ENCODE data around the gene HJV. TPM values are rescaled to one million over a fixed set of nuclear protein-coding genes. Genes with fewer than 3 reads are reported as not detected.

HJV gene
- total and polyA plus RNA-seq, 2 of the 4 experiments (the other 2 are of a cell fraction) = not detected

DNA sequence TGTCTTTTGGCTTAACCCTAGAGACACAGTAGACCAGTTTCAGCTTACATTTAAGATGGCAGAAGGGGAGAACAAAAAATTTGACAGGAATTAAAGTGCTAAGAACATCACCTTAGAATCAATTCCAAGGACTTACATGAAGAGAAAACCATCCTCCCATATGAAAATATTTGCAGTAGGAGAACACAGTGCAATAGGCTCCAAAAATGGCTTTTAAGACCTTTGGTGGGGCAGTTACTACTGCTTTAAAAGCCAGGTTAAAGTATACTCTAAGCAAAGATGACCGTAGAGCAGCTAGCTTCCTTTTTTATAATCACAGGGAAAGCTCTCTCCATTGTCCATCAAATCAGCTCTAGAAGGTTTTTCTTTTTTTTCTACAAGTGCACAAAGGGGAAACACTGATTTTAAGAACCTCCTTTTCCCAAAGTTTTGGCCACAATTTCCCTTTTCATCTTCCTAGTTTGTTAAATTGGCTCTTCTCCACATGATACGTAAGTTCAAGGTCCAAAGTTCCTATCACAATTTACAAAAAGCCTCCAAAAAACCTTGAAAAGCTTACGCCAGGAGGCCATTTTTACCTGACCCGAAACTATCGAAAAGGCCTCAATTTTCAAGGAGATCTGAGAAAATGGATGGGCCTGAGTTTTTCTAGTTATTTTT is 28.4 kb downstream of the HJV start:
- Histone ChIP-seq H3K14ac (replicated peaks; ENCODE audit: low read depth, low read length) (no peak overlapping the region), H3K27ac (ENCODE audit: insufficient read depth, low read length) (no peak overlapping the region), H3K9me3 (ENCODE audit: control insufficient read depth, insufficient read depth, low read length) (no peaks in the 10 kb centered on the region), H3K9me1 (ENCODE audit: insufficient read depth, low read length) (peaks cover 9% of the 10 kb centered on the region), H2BK5ac (ENCODE audit: low read depth, low read length, poor library complexity, severe bottlenecking) (no peak overlapping the region), H3K23ac (ENCODE audit: low read depth, low read length) (no peak overlapping the region), H2AK5ac (ENCODE audit: low read depth, low read length) (no peak overlapping the region), H2BK120ac (ENCODE audit: low read depth, low read length) (no peak overlapping the region), H2BK15ac (ENCODE audit: low read depth, low read length) (no peak overlapping the region), H2AFZ (replicated peaks; ENCODE audit: low read length, poor library complexity) (no peak overlapping the region), H3K4ac (ENCODE audit: low read depth, low read length) (no peak overlapping the region), H3K9ac (ENCODE audit: low read depth, low read length) (no peak overlapping the region; the same call in 1 of the 2 replicates), H3K79me1 (ENCODE audit: low read depth in 1 of 2, low read length in 2 of 2) (peaks cover 22 to 35% of the 10 kb centered on the region in 2 experiments), H4K91ac (ENCODE audit: insufficient read depth, low read depth, low read length) (no peak overlapping the region), H3K56ac (ENCODE audit: extremely low read depth, insufficient read depth, low read length) (no peak overlapping the region), H3K4me1 (ENCODE audit: control insufficient read depth, insufficient read depth, low read length) (peaks cover 8% of the 10 kb centered on the region), H3K36me3 (ENCODE audit: control insufficient read depth, insufficient read depth, low read length) (peaks cover 13% of the 10 kb centered on the region), H2AK9ac (replicated peaks; ENCODE audit: low read depth, low read length, poor library complexity) (no peak overlapping the region), H4K20me1 (ENCODE audit: insufficient read depth, low read length) (peaks cover 12% of the 10 kb centered on the region; the same call in 1 of the 2 replicates), H4K8ac (ENCODE audit: low read depth in 2 of 2, low read length in 2 of 2) (no peak overlapping the region), H3K27me3 (ENCODE audit: control insufficient read depth, insufficient read depth, low read length) (no peaks in the 10 kb centered on the region), H3K18ac (ENCODE audit: low read depth, low read length) (no peak overlapping the region), H4K5ac (ENCODE audit: low read depth, low read length) (no peak overlapping the region), H3K4me3 (ENCODE audit: insufficient read depth, low read depth, low read length) (no peak overlapping the region), H3K4me2 (ENCODE audit: low read depth, low read length) (no peak overlapping the region), H2BK20ac (ENCODE audit: low read depth, low read length) (no peak overlapping the region)
- no CpG with 5 or more reads among the region's 5 CpGs for WGBS, 2 experiments (ENCODE audit: extremely low coverage in 2 of 2, insufficient read length in 1 of 2)
- no TSS peak for BruUV-seq (replicated peaks)
- POLR2A ChIA-PET (ENCODE audit: unreplicated experiment) = interaction anchor here (1.8 kb wide), 1 partner anchor 14 kb away, joined by 6 read pairs; no protein-coding TSS in a partner anchor
- CTCF ChIA-PET = interaction anchor here (1.0 kb wide), 1 partner anchor 9 kb away, joined by 3 read pairs; no protein-coding TSS in a partner anchor
- dilution Hi-C loops (cut with HindIII; ENCODE audit: low sequenced_read_pairs, unreplicated experiment) (no loop called here), in situ Hi-C loops (cut with MboI; ENCODE audit: low sequenced_read_pairs) (no loop called here), intact Hi-C loops (cut with micrococcal nuclease) (no loop called here)
- no peak for DNase-seq
- TF ChIP-seq NFE2L2 (IDR thresholded peaks at IDR 0.05; ENCODE audit: low read depth, low read length) = no peak
- TF ChIP-seq RCOR1 (IDR thresholded peaks at IDR 0.05; ENCODE audit: insufficient replicate concordance, low read length) = no peak
- TF ChIP-seq, protein P1, sequence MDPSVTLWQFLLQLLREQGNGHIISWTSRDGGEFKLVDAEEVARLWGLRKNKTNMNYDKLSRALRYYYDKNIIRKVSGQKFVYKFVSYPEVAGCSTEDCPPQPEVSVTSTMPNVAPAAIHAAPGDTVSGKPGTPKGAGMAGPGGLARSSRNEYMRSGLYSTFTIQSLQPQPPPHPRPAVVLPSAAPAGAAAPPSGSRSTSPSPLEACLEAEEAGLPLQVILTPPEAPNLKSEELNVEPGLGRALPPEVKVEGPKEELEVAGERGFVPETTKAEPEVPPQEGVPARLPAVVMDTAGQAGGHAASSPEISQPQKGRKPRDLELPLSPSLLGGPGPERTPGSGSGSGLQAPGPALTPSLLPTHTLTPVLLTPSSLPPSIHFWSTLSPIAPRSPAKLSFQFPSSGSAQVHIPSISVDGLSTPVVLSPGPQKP (IDR thresholded peaks at IDR 0.05; ENCODE audit: borderline replicate concordance, low read depth, low read length) = no peak
- TF ChIP-seq MAZ (IDR thresholded peaks at IDR 0.05; ENCODE audit: borderline replicate concordance, low read depth, low read length) = no peak
- TF ChIP-seq, protein P2, sequence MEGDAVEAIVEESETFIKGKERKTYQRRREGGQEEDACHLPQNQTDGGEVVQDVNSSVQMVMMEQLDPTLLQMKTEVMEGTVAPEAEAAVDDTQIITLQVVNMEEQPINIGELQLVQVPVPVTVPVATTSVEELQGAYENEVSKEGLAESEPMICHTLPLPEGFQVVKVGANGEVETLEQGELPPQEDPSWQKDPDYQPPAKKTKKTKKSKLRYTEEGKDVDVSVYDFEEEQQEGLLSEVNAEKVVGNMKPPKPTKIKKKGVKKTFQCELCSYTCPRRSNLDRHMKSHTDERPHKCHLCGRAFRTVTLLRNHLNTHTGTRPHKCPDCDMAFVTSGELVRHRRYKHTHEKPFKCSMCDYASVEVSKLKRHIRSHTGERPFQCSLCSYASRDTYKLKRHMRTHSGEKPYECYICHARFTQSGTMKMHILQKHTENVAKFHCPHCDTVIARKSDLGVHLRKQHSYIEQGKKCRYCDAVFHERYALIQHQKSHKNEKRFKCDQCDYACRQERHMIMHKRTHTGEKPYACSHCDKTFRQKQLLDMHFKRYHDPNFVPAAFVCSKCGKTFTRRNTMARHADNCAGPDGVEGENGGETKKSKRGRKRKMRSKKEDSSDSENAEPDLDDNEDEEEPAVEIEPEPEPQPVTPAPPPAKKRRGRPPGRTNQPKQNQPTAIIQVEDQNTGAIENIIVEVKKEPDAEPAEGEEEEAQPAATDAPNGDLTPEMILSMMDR (conservative IDR thresholded peaks at IDR 0.05; ENCODE audit: low read depth, low read length) = no peak
- no peak for TF ChIP-seq RFX5 (IDR thresholded peaks at IDR 0.05; ENCODE audit: low read depth, low read length)
- no peak for TF ChIP-seq MAFK (IDR thresholded peaks at IDR 0.05; ENCODE audit: low read depth, low read length)
- no peak for ATAC-seq (ENCODE audit: low read depth)

Data from IMR-90 (cell line).